Progenitor cell of endocrine pancreas (in vitro differentiated cells): Measurements from ENCODE around the gene MFSD1. TPM values are rescaled to one million over a fixed set of nuclear protein-coding genes. Genes with fewer than 3 reads are reported as not detected.

Source experiments
- DNase-seq: peaks from one replicate; pipeline ENCODE4 v3.0.0; 2021; ENCODE audit warnings: low spot score; ENCODE audit not compliant: unreplicated experiment
- H3K27ac Mint-ChIP-seq: 2 replicates; pipeline ENCODE4 v1.8.0; 2021; ENCODE audit warnings: mild to moderate bottlenecking, moderate library complexity, mixed read lengths
- H3K27me3 Mint-ChIP-seq: 2 replicates; pipeline ENCODE4 v1.8.0; 2021; ENCODE audit warnings: mixed read lengths
- H3K36me3 Mint-ChIP-seq: 2 replicates; pipeline ENCODE4 v1.8.0; 2022; ENCODE audit warnings: mixed read lengths; ENCODE audit not compliant: insufficient read depth
- H3K4me1 Mint-ChIP-seq: 2 replicates; pipeline ENCODE4 v1.8.0; 2021; ENCODE audit warnings: low read depth, mixed read lengths
- H3K4me3 Mint-ChIP-seq: 2 replicates; pipeline ENCODE4 v1.8.0; 2021; ENCODE audit warnings: low read depth, mild to moderate bottlenecking, moderate library complexity, mixed read lengths
- H3K9me3 Mint-ChIP-seq: 2 replicates; pipeline ENCODE4 v1.8.0; 2021; ENCODE audit warnings: low read depth, mixed read lengths
- total RNA-seq: library from RNA; stranded (reverse); gene quantifications from 2 replicates; pipeline ENCODE4 v1.2.1, GENCODE V29; 2021
- TF ChIP-seq, protein P1 (sequence below): fragments of 200-600 bp; sonication (generic); IDR thresholded peaks from one replicate; pipeline ENCODE4 v1.5.0; 2021; ENCODE audit warnings: antibody characterized with exemption, mild to moderate bottlenecking; ENCODE audit not compliant: unreplicated experiment

MFSD1 gene
- total RNA-seq, 1 donor from 2014 or later, result 17.6 TPM

DNA sequence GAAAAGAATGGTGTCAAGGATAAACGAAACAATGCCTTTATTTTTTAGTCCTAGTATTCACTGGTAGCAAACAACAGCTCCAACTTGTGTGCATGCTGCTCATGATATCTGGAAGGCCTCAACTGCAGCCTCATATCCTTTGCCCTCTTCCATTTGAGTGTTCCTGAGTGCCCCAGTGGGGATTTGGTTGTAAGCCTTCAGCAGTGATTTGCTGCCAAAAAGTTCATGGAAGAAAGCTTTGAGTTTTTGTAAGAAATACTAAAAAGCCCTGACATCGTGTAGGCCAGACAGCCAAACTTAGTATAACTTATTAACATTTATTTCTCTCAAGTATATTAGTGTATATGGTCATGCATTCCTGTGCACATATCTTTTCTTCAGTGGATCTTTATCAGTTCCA, 30.0 kb downstream of the MFSD1 start:
- Mint-ChIP-seq H3K27me3 (peaks cover 16% of the 10 kb centered on the region), H3K9me3 (no peaks in the 10 kb centered on the region), H3K4me1 (peaks cover 6% of the 10 kb centered on the region), H3K4me3 (no peak overlapping the region), H3K27ac (no peak overlapping the region), H3K36me3 (peaks cover 7% of the 10 kb centered on the region)
- TF ChIP-seq, protein P1, sequence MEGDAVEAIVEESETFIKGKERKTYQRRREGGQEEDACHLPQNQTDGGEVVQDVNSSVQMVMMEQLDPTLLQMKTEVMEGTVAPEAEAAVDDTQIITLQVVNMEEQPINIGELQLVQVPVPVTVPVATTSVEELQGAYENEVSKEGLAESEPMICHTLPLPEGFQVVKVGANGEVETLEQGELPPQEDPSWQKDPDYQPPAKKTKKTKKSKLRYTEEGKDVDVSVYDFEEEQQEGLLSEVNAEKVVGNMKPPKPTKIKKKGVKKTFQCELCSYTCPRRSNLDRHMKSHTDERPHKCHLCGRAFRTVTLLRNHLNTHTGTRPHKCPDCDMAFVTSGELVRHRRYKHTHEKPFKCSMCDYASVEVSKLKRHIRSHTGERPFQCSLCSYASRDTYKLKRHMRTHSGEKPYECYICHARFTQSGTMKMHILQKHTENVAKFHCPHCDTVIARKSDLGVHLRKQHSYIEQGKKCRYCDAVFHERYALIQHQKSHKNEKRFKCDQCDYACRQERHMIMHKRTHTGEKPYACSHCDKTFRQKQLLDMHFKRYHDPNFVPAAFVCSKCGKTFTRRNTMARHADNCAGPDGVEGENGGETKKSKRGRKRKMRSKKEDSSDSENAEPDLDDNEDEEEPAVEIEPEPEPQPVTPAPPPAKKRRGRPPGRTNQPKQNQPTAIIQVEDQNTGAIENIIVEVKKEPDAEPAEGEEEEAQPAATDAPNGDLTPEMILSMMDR, result no peak
- no peak for DNase-seq

DNA sequence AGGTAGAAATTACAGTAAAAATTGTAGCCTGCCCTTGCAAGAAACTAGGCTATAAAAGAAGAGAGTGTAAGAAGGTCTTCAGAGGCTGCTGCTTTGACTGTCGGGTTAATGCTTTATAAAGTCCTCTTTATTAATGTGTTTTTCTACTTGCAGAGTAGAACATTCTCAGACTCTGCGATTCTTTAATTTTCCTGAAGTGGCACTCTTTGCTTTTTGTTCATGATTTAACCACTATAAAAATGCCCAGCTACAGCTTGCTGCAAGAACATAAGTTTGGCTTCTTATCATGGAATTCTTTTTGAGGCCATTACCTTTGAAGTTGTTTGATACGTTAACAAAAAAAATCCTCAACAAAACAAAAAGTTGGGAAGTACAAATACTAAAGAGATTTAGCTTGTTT, 33.8 kb downstream of the MFSD1 start:
- H3K4me1 Mint-ChIP-seq, result peaks cover 15% of the 10 kb centered on the region
- no peak overlapping the region for H3K4me3 Mint-ChIP-seq
- no peak overlapping the region for H3K27ac Mint-ChIP-seq
- H3K27me3 Mint-ChIP-seq, result peaks cover 25% of the 10 kb centered on the region
- no peaks in the 10 kb centered on the region for H3K9me3 Mint-ChIP-seq
- H3K36me3 Mint-ChIP-seq, result peaks cover 4% of the 10 kb centered on the region
- DNase-seq, result no peak
- TF ChIP-seq, protein P1, result no peak

DNA sequence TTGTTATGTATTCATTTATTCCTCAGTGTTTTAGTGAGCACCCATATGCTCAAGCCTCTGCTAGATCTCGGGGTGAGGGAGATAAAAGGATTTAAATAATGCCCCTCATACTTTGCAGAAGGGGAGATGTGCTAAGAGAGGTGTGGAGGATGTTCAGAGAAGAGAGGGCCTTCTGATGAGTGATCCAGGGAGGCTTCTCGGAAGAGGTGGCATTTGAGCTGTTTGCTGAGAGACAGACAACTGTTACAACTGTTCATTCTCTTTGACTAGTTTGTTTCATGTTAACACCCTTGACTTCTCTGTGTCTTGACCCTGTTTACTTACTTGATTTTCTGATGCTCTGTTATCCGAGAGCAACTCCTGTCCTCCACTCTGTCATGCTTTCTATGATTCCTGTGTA, 34.5 kb downstream of the MFSD1 start:
- no peak for DNase-seq
- Mint-ChIP-seq H3K9me3 (no peaks in the 10 kb centered on the region), H3K4me1 (peaks cover 15% of the 10 kb centered on the region), H3K27me3 (peaks cover 25% of the 10 kb centered on the region), H3K36me3 (peaks cover 2% of the 10 kb centered on the region), H3K27ac (no peak overlapping the region), H3K4me3 (no peak overlapping the region)
- TF ChIP-seq, protein P1, result no peak

DNA sequence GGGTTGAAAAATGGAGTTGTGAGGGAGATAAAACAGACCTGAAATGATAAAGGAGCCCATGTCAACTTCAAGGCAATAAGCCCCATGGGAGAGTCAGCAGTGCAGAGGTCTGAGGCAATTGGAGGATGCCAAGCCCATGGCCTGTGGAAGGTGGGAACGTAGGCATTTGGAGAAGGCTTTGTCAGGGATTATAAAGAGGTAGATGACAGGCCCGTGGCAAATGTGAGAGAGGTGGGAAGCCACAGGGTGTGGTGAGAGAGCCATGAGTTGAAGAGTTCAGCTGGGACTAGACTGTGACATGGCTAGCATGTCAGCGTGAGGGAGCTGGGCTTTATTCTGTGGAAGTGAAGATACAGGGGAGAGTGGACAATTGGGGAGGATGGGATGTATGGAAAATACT, 35.4 kb downstream of the MFSD1 start:
- no peak overlapping the region for H3K27ac Mint-ChIP-seq
- peaks cover 25% of the 10 kb centered on the region for H3K27me3 Mint-ChIP-seq
- TF ChIP-seq, protein P1, result no peak
- no peak overlapping the region for H3K4me3 Mint-ChIP-seq
- peaks cover 15% of the 10 kb centered on the region for H3K4me1 Mint-ChIP-seq
- no peak for DNase-seq
- no peaks in the 10 kb centered on the region for H3K9me3 Mint-ChIP-seq
- H3K36me3 Mint-ChIP-seq, result no peaks in the 10 kb centered on the region

DNA sequence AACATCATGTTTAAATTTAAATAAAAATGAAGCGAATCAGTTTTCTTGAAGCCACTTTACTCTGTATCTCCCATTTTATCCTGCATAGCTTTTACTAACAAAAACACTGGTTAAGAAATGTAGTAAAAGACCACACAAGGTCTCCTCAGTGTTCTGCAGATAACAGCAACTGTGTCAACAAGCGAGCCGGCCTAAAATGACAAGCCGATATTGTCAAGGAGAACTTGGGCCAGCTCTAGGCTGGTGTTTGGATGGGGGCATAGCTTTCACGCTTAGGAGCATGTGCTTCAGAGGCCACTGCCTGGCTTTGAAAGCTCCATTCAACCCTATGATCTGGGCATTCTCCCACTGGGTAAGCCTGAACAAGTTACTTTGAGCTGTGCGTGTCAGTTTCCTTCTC, 38.1 kb downstream of the MFSD1 start:
- no peaks in the 10 kb centered on the region for H3K9me3 Mint-ChIP-seq
- H3K4me3 Mint-ChIP-seq, result no peak overlapping the region
- H3K27ac Mint-ChIP-seq, result no peak overlapping the region
- H3K27me3 Mint-ChIP-seq, result peaks cover 19% of the 10 kb centered on the region
- DNase-seq, result no peak
- TF ChIP-seq, protein P1, result no peak
- peaks cover 13% of the 10 kb centered on the region for H3K4me1 Mint-ChIP-seq
- no peaks in the 10 kb centered on the region for H3K36me3 Mint-ChIP-seq
